WTC11 (cell line): ENCODE measurements around the gene PNRC1. TPM values are rescaled to one million over a fixed set of nuclear protein-coding genes. Genes with fewer than 3 reads are reported as not detected.
A peak's percentile ranks its signal among the peaks of the same experiment; 100 is the strongest.

ENCODE experiments used
- ATAC-seq: fragments of 200-7000 bp; cut with Tn5 transposase; 2 replicates; pipeline ENCODE4 v1.10.0; 2021; ENCODE audit warnings: mild to moderate bottlenecking, moderate library complexity
- CTCF ChIA-PET: fragments of 300-600 bp; sonication (Branson Sonifier 250); formaldehyde crosslinking; loops from one replicate; lab custom pipeline; 2021; ENCODE audit warnings: antibody characterized with exemption; lab: Charles Lee
- POLR2A ChIA-PET: fragments of 350-600 bp; sonication (Branson Sonifier 250); formaldehyde crosslinking; loops from one replicate; lab custom pipeline; 2021; ENCODE audit warnings: antibody characterized with exemption; lab: Charles Lee
- DNase-seq: peaks from one replicate; pipeline ENCODE4 v3.0.0; 2021; ENCODE audit warnings: low spot score
- H3K27ac Mint-ChIP-seq: 2 replicates; pipeline ENCODE4 v1.8.0; 2021; ENCODE audit warnings: mixed read lengths
- H3K27me3 Mint-ChIP-seq: 2 replicates; pipeline ENCODE4 v1.8.0; 2021; ENCODE audit warnings: low read depth, mild to moderate bottlenecking, moderate library complexity, mixed read lengths
- H3K36me3 Mint-ChIP-seq: 2 replicates; pipeline ENCODE4 v1.8.0; 2021; ENCODE audit warnings: mixed read lengths
- H3K4me1 Mint-ChIP-seq: 2 replicates; pipeline ENCODE4 v1.8.0; 2022; ENCODE audit warnings: mixed read lengths
- H3K4me3 Mint-ChIP-seq: 2 replicates; pipeline ENCODE4 v1.8.0; 2021; ENCODE audit warnings: mild to moderate bottlenecking, moderate library complexity, mixed read lengths
- H3K9me3 Mint-ChIP-seq: 2 replicates; pipeline ENCODE4 v1.8.0; 2021; ENCODE audit warnings: mixed read lengths
- AFF4 ChIP-seq: sonication (generic); formaldehyde crosslinking; IDR thresholded peaks from 2 replicates; pipeline ENCODE4 v1.8.1; 2023; ENCODE audit warnings: mild to moderate bottlenecking, missing genetic modification reagents, borderline replicate concordance
- ATF1 ChIP-seq: sonication (generic); formaldehyde crosslinking; IDR thresholded peaks from 2 replicates; pipeline ENCODE4 v1.8.1; 2023; ENCODE audit warnings: mild to moderate bottlenecking, moderate library complexity, missing genetic modification reagents
- ATF2 ChIP-seq: sonication (generic); formaldehyde crosslinking; IDR thresholded peaks from 2 replicates; pipeline ENCODE4 v1.8.1; 2022; ENCODE audit warnings: low read depth, missing genetic modification reagents, borderline replicate concordance
- ATF3 ChIP-seq: sonication (generic); formaldehyde crosslinking; conservative IDR thresholded peaks from 2 replicates; pipeline ENCODE4 v1.8.1; 2022; ENCODE audit warnings: mild to moderate bottlenecking, missing genetic modification reagents
- CDX4 ChIP-seq: fragments of 250-450 bp; sonication (Bioruptor Pico); IDR thresholded peaks from 2 replicates; pipeline ENCODE4 v1.9.0; 2021; ENCODE audit warnings: moderate library complexity, mild to moderate bottlenecking, inconsistent platforms, borderline replicate concordance
- E2F4 ChIP-seq: sonication (generic); formaldehyde crosslinking; IDR thresholded peaks from 2 replicates; pipeline ENCODE4 v1.8.1; 2022; ENCODE audit warnings: low read depth, mild to moderate bottlenecking, moderate library complexity, missing genetic modification reagents, borderline replicate concordance
- ETV6 ChIP-seq: sonication (generic); formaldehyde crosslinking; IDR thresholded peaks from 2 replicates; pipeline ENCODE4 v1.8.1; 2022; ENCODE audit warnings: mild to moderate bottlenecking, missing genetic modification reagents
- FOXP4 ChIP-seq: sonication (generic); formaldehyde crosslinking; IDR thresholded peaks from 2 replicates; pipeline ENCODE4 v1.8.0; 2022; ENCODE audit warnings: mild to moderate bottlenecking, missing genetic modification reagents
- IRF2 ChIP-seq: sonication (generic); formaldehyde crosslinking; IDR thresholded peaks from 2 replicates; pipeline ENCODE4 v1.8.0; 2022; ENCODE audit warnings: low read depth, missing genetic modification reagents, borderline replicate concordance
- KAT7 ChIP-seq: sonication (generic); formaldehyde crosslinking; IDR thresholded peaks from 2 replicates; pipeline ENCODE4 v1.8.1; 2023; ENCODE audit warnings: missing genetic modification reagents, mild to moderate bottlenecking, borderline replicate concordance
- MAX ChIP-seq: sonication (generic); formaldehyde crosslinking; IDR thresholded peaks from 2 replicates; pipeline ENCODE4 v1.8.0; 2022; ENCODE audit warnings: mild to moderate bottlenecking, missing genetic modification reagents
- NFE2L1 ChIP-seq: sonication (generic); formaldehyde crosslinking; IDR thresholded peaks from 2 replicates; pipeline ENCODE4 v1.8.1; 2023; ENCODE audit warnings: missing genetic modification reagents
- NR2C2 ChIP-seq: sonication (generic); formaldehyde crosslinking; IDR thresholded peaks from 2 replicates; pipeline ENCODE4 v1.8.0; 2022; ENCODE audit warnings: mild to moderate bottlenecking, missing genetic modification reagents
- PRRX2 ChIP-seq: fragments of 250-450 bp; sonication (Bioruptor Pico); IDR thresholded peaks from 2 replicates; pipeline ENCODE4 v1.8.0; 2021; ENCODE audit warnings: mild to moderate bottlenecking
- RELA ChIP-seq: sonication (generic); formaldehyde crosslinking; IDR thresholded peaks from 2 replicates; pipeline ENCODE4 v1.8.1; 2022; ENCODE audit warnings: missing genetic modification reagents, mild to moderate bottlenecking, borderline replicate concordance
- SP1 ChIP-seq: sonication (generic); formaldehyde crosslinking; conservative IDR thresholded peaks from 2 replicates; pipeline ENCODE4 v1.8.1; 2022; ENCODE audit warnings: missing genetic modification reagents
- TEAD4 ChIP-seq: sonication (generic); formaldehyde crosslinking; IDR thresholded peaks from 2 replicates; pipeline ENCODE4 v1.8.0; 2022; ENCODE audit warnings: mild to moderate bottlenecking, missing genetic modification reagents
- ZNF121 ChIP-seq: sonication (generic); formaldehyde crosslinking; IDR thresholded peaks from 2 replicates; pipeline ENCODE4 v1.8.0; 2023; ENCODE audit warnings: missing genetic modification reagents
- ZNF425 ChIP-seq: fragments of 250-450 bp; sonication (Bioruptor Pico); conservative IDR thresholded peaks from 2 replicates; pipeline ENCODE4 v1.9.0; 2021; ENCODE audit warnings: mild to moderate bottlenecking
- ZNF671 ChIP-seq: fragments of 250-450 bp; sonication (Bioruptor Pico); IDR thresholded peaks from 2 replicates; pipeline ENCODE4 v1.8.0; 2021; ENCODE audit warnings: mild to moderate bottlenecking
- ZSCAN18 ChIP-seq: fragments of 250-450 bp; sonication (Bioruptor Pico); IDR thresholded peaks from 2 replicates; pipeline ENCODE4 v2.1.2; 2022; ENCODE audit warnings: mild to moderate bottlenecking, moderate library complexity
- total RNA-seq: library from RNA; stranded (reverse); gene quantifications from 3 replicates; pipeline ENCODE4 v1.2.3, GENCODE V29; 2021

PNRC1 gene
- total RNA-seq, 1 experiment from 2014 or later: 39.0 TPM

- no peak for TF ChIP-seq ZNF425 (CRISPR knock-in tag)
- TF ChIP-seq ZSCAN18: no peak
- TF ChIP-seq PRRX2: no peak
- TF ChIP-seq RELA (CRISPR knock-in tag): no peak
- TF ChIP-seq AFF4 (CRISPR knock-in tag): no peak
- TF ChIP-seq NFE2L1 (CRISPR knock-in tag): no peak
- no peak for TF ChIP-seq NR2C2
- no peak for TF ChIP-seq ETV6
These were observed 6.7 kb upstream of the PNRC1 start (continued) for GRCh38 chr6:89073840-89074239.

GRCh38 chr6:89079511-89080234, 878 bp upstream of the PNRC1 start:
- peaks cover 8% of the 10 kb centered on the region for H3K36me3 Mint-ChIP-seq
- H3K27ac Mint-ChIP-seq: peak overlapping the region; percentile 98
- ChIA-PET POLR2A (interaction anchor here (0.6 to 2.1 kb wide), 15 partner anchors 10 to 1564 kb away, joined by 3 to 23 read pairs (median 5); partner anchors contain the start of genes PM20D2, RNGTT and SRSF12), CTCF (interaction anchor here (0.6 to 2.2 kb wide), 12 partner anchors 9 to 976 kb away, joined by 3 to 31 read pairs (median 4); no protein-coding TSS in a partner anchor)
- peaks cover 36% of the 10 kb centered on the region for H3K4me1 Mint-ChIP-seq
- no peak for ATAC-seq
- H3K9me3 Mint-ChIP-seq: no peaks in the 10 kb centered on the region
- peaks cover 7% of the 10 kb centered on the region for H3K27me3 Mint-ChIP-seq
- peak overlapping the region; percentile 93 for H3K4me3 Mint-ChIP-seq
- no peak for DNase-seq
- TF ChIP-seq FOXP4 (CRISPR knock-in tag) (no peak), E2F4 (CRISPR knock-in tag) (no peak), MAX (CRISPR knock-in tag) (no peak), NR2C2 (no peak), IRF2 (CRISPR knock-in tag) (no peak), SP1 (CRISPR knock-in tag) (no peak), ZNF671 (CRISPR knock-in tag) (no peak), ATF2 (CRISPR knock-in tag) (no peak), KAT7 (CRISPR knock-in tag) (no peak), TEAD4 (CRISPR knock-in tag) (no peak), ATF3 (CRISPR knock-in tag) (no peak), CDX4 (CRISPR knock-in tag) (no peak), ZNF121 (CRISPR knock-in tag) (no peak), ATF1 (CRISPR knock-in tag) (no peak)
